PC-3 (cell line): ENCODE measurements around the gene BZW1. TPM values are rescaled to one million over a fixed set of nuclear protein-coding genes. Genes with fewer than 3 reads are reported as not detected.

Experiments used
- ATAC-seq: fragments of 200-7000 bp; cut with Tn5 transposase; 2 replicates; pipeline ENCODE4 v1.9.1; 2020; ENCODE audit warnings: mild to moderate bottlenecking, moderate library complexity
- BruUV-seq: library from RNA; stranded (reverse); fragments of 400-500 nt; replicated peaks from 2 replicates; lab custom pipeline; 2021; lab: Mats Ljungman, UMichigan
- CTCF ChIA-PET: fragments of 300-600 bp; sonication (Branson Sonifier 250); formaldehyde crosslinking; loops from one replicate; lab custom pipeline; 2022; ENCODE audit warnings: antibody characterized with exemption; lab: Charles Lee
- POLR2A ChIA-PET: fragments of 300-600 bp; sonication (Branson Sonifier 250); formaldehyde crosslinking; loops from one replicate; lab custom pipeline; 2022; ENCODE audit warnings: antibody characterized with exemption; ENCODE audit not compliant: unreplicated experiment; lab: Charles Lee
- DNase-seq: peaks from one replicate; pipeline ENCODE4 v3.0.0-alpha.2; 2015
- H2AFZ ChIP-seq: fragments of 300-600 bp; sonication (generic); 2 replicates; pipeline ENCODE4 v1.6.0; 2016; ENCODE audit warnings: antibody characterized with exemption, low read length
- H3F3A ChIP-seq: fragments of 300-600 bp; sonication (generic); one replicate; pipeline ENCODE4 v1.6.0; 2017; ENCODE audit warnings: antibody characterized with exemption, low read length, control low read depth, mild to moderate bottlenecking; ENCODE audit not compliant: unreplicated experiment
- H3K27ac ChIP-seq: fragments of 300-600 bp; sonication (generic); 2 replicates; pipeline ENCODE4 v1.5.1; 2016; ENCODE audit warnings: mild to moderate bottlenecking, low read length
- H3K27me3 ChIP-seq: fragments of 300-600 bp; sonication (generic); 2 replicates; pipeline ENCODE4 v1.6.1; 2016; ENCODE audit warnings: low read length, mixed read lengths
- H3K36me3 ChIP-seq: fragments of 300-600 bp; sonication (generic); 2 replicates; pipeline ENCODE4 v1.6.1; 2016; ENCODE audit warnings: low read depth, mixed run types, low read length, mixed read lengths
- H3K4me1 ChIP-seq: fragments of 300-600 bp; sonication (generic); 2 replicates; pipeline ENCODE4 v1.5.1; 2016; ENCODE audit warnings: low read length; ENCODE audit not compliant: insufficient read depth
- H3K4me2 ChIP-seq: fragments of 300-600 bp; sonication (generic); 2 replicates; pipeline ENCODE4 v1.6.0; 2016; ENCODE audit warnings: low read length
- H3K4me3 ChIP-seq: fragments of 300-600 bp; sonication (generic); 2 replicates; pipeline ENCODE4 v1.5.1; 2016; ENCODE audit warnings: mild to moderate bottlenecking, low read length, mixed read lengths
- H3K79me2 ChIP-seq: fragments of 300-600 bp; sonication (generic); 2 replicates; pipeline ENCODE4 v1.6.1; 2017; ENCODE audit warnings: low read length, mixed read lengths
- H3K9ac ChIP-seq: fragments of 300-600 bp; sonication (generic); 2 replicates; pipeline ENCODE4 v1.6.0; 2016; ENCODE audit warnings: mild to moderate bottlenecking, low read length
- H3K9me2 ChIP-seq: fragments of 300-600 bp; sonication (generic); replicated peaks from 2 replicates; pipeline ENCODE4 v1.6.1; 2016; ENCODE audit warnings: mixed run types, low read length, mixed read lengths
- H3K9me3 ChIP-seq: fragments of 300-600 bp; sonication (generic); 2 replicates; pipeline ENCODE4 v1.6.1; 2016; ENCODE audit warnings: low read length, mixed read lengths
- H4K20me1 ChIP-seq: fragments of 300-600 bp; sonication (generic); 2 replicates; pipeline ENCODE4 v1.6.1; 2016; ENCODE audit warnings: low read length, mixed read lengths
- CTCF ChIP-seq: fragments of 300-600 bp; sonication (generic); conservative IDR thresholded peaks from 2 replicates; pipeline ENCODE4 v1.5.1; 2017; ENCODE audit warnings: antibody characterized with exemption, low read depth, mild to moderate bottlenecking, low read length
- EZH2 ChIP-seq: fragments of 300-600 bp; sonication (generic); IDR thresholded peaks from one replicate; pipeline ENCODE4 v1.6.1; 2017; ENCODE audit warnings: antibody characterized with exemption, mild to moderate bottlenecking, low read length; ENCODE audit not compliant: unreplicated experiment
- EZH2phosphoT487 ChIP-seq: fragments of 300-600 bp; sonication (generic); IDR thresholded peaks from 2 replicates; pipeline ENCODE4 v1.6.1; 2018; ENCODE audit warnings: mild to moderate bottlenecking, antibody characterized with exemption, low read length, borderline replicate concordance
- intact Hi-C: fragments of 100-400 bp; cut with micrococcal nuclease; formaldehyde crosslinking; loops from 2 replicates; pipeline ENCODE4 v1.9.0; 2023
- total RNA-seq: library from RNA; depleted of rRNA; stranded (reverse); fragments of >200 nt; gene quantifications from 2 replicates; pipeline ENCODE4 v1.2.3, GENCODE V29; 2014

The BZW1 gene
- total RNA-seq, 1 experiment from 2014 or later = 626 TPM

DNA sequence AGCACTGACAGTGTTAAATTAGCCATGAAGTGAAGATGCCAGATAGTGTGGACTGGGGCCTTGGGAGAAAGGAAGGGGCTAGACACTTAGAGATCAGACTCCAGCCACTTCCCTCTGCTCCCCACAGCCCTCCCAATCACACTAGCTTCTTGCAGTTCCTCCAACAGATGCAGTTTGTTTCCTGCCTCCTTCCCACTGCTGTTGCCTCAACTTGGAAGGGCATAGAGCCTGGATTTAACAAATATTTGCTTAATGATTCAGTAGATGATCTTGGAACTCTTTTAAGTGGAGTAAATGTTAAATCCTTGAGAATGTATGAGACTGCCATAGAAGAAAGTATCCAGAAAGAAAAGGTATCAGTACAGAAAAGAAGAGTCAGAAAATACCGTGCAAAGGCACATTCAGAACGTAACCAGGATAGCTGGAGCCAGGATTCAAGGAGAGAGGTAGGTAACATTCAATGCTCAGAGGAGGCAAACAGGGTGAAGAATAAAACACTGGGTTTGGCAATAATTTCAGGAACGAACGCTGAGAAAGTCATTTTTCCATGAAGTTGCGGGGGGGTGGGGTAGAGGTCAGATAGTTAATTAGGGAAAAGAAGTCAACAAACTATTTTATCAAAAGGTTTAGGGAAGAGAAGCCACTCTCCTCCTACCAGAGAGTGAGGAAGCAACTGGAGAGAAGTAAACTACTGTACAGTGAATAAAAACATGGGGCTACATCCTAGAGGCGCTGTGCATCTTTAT lies 1.3 kb upstream of the BZW1 start:
- Histone ChIP-seq H4K20me1 (peaks cover 31% of the 10 kb centered on the region), H3K9me2 (no peaks in the 10 kb centered on the region), H2AFZ (no peak overlapping the region), H3K9me3 (no peaks in the 10 kb centered on the region), H3F3A (no peaks in the 10 kb centered on the region), H3K27ac (peak overlapping the region; percentile 97), H3K36me3 (peaks cover 31% of the 10 kb centered on the region), H3K79me2 (peaks cover 43% of the 10 kb centered on the region), H3K9ac (peak overlapping the region; percentile 98), H3K27me3 (no peaks in the 10 kb centered on the region), H3K4me2 (peak overlapping the region; percentile 97), H3K4me1 (peaks cover 41% of the 10 kb centered on the region), H3K4me3 (peak overlapping the region; percentile 84)
- intact Hi-C loops = loop anchor here (1.0 to 2.0 kb wide), 4 partner anchors 22 to 76 kb away; no protein-coding TSS in a partner anchor
- DNase-seq = peak; percentile 94
- ChIA-PET POLR2A (interaction anchor here (0.5 to 0.6 kb wide), 2 partner anchors 54 to 207 kb away, joined by 4 read pairs; partner anchors contain the start of gene CLK1), CTCF (interaction anchor here (0.6 to 0.8 kb wide), 2 partner anchors 71 to 75 kb away, joined by 3 read pairs; no protein-coding TSS in a partner anchor)
- BruUV-seq = no TSS peak
- ATAC-seq = peak; percentile 55
- no peak for TF ChIP-seq EZH2phosphoT487
- no peak for TF ChIP-seq CTCF
- no peak for TF ChIP-seq EZH2

DNA sequence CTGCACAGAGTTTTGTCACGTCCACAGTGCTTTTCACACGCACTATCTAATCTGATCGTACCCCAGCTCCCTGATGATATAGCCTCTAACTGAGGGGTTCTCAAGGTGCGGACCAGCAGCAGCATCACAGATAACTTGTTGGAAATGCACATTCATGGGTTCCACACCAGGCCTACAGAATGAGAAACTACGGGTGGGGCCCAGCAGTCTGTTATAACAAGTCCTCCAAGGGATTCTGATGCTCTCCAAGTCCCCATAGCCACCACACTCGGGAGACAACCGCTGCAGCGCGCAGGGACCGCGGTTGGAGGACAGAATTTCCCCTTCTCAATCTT lies 745 bp upstream of the BZW1 start:
- H3K9ac ChIP-seq = peak overlapping the region; percentile 98
- peak overlapping the region; percentile 52; the same call in 1 of the 2 replicates for H2AFZ ChIP-seq
- peak overlapping the region; percentile 84 for H3K4me3 ChIP-seq
- H3K9me3 ChIP-seq = no peaks in the 10 kb centered on the region
- intact Hi-C loops = loop anchor here (1.0 to 2.0 kb wide), 5 partner anchors 23 to 98 kb away; no protein-coding TSS in a partner anchor
- H3K4me2 ChIP-seq = peak overlapping the region; percentile 97
- no peaks in the 10 kb centered on the region for H3K27me3 ChIP-seq
- H3K36me3 ChIP-seq = peaks cover 36% of the 10 kb centered on the region
- BruUV-seq = TSS peak; percentile 97
- peaks cover 41% of the 10 kb centered on the region for H3K4me1 ChIP-seq
- no peaks in the 10 kb centered on the region for H3K9me2 ChIP-seq
- DNase-seq = peak; percentile 26
- no peaks in the 10 kb centered on the region for H3F3A ChIP-seq
- peak overlapping the region; percentile 97 for H3K27ac ChIP-seq
- CTCF ChIA-PET = interaction anchor here (0.6 kb wide), 1 partner anchor 24 kb away, joined by 3 read pairs; no protein-coding TSS in a partner anchor
- H4K20me1 ChIP-seq = peaks cover 36% of the 10 kb centered on the region
- ATAC-seq = no peak
- POLR2A ChIA-PET = no interaction called here
- no peak for TF ChIP-seq EZH2phosphoT487
- no peak for TF ChIP-seq EZH2
- TF ChIP-seq CTCF = no peak
- peaks cover 48% of the 10 kb centered on the region for H3K79me2 ChIP-seq
